ENCODE measurements around the gene NPHP4.

DNA sequence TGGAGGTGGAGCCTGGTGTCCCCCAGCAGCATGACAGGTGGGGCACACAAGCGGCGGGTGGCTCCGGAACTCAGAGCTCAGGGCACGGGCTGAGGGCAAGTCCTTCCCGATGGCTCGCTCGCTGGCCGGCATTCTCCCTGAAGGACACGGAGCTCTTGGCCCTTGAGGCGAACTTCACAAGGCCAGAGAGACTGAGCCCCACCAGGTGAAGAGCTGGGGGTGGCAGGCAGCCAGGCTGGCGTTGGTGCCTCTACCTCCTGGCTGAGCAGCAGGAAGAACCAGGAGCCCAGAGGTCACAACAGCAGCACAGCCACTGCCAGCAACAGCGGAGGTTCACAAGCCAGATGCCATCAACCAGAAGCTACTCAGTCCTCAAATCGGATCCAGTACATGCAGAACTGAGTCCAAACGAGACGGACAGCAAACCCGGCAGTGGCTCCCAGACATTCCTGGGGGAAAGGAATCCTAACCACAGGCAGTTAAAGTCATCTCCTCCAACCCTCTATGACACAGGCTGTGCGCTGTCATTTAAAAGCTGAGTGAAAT is 54.1 kb downstream of the NPHP4 start:
- TF ChIP-seq POLR2AphosphoS5 (IDR thresholded peaks at IDR 0.05; ENCODE audit: borderline replicate concordance, low read depth, low read length) (no peak), EZH2 (IDR thresholded peaks at IDR 0.05) (no peak), FOXP2 (optimal IDR thresholded peaks at IDR 0.05; ENCODE audit: control extremely low read depth, extremely low read length, insufficient read depth) (no peak)

All from SK-N-MC (cell line).